Fibroblast of skin of left biceps (primary cell): ENCODE results near the gene CBFA2T3.

Experiments
- DNase-seq, 2 experiments: peaks; one replicate each; pipeline ENCODE4 v3.0.0-alpha.2; 2013; ENCODE audit warnings: low read depth in 2 of 2

The CBFA2T3 gene

GRCh38 chr16:88876942-88877526, 100.0 kb downstream of the CBFA2T3 start:
- DNase-seq, result no peak

DNA sequence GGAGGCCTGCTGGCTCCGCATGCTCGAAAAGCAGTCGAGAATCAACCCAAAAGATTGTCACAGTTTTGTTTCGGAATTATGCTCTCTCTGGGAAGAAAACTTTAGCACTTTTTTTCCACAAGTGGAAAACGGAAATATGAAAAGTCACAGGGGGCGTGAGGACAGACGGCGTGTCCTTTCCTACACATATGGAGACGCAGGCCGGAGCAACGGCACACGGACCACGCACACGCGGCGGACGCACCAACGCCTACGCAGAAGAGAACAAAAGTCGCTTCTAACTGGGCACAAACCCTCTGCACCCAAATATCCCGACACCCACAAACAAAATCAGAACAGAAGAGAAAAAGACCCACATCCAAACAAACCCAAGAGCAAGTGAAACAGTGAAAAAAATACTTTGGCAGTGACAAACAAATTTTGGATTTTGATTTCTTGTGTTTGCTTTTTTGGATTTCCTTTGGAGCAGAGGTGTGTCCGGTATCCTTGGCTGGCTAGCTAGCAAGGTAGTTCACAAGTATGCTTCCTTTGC, 101.2 kb downstream of the CBFA2T3 start:
- no peak for DNase-seq

- DNase-seq, result no peak
Measured at GRCh38 chr16:88874938-88875599, 101.9 kb downstream of the CBFA2T3 start.

GRCh38 chr16:88872650-88873331, 104.2 kb downstream of the CBFA2T3 start:
- DNase-seq, result no peak

DNA sequence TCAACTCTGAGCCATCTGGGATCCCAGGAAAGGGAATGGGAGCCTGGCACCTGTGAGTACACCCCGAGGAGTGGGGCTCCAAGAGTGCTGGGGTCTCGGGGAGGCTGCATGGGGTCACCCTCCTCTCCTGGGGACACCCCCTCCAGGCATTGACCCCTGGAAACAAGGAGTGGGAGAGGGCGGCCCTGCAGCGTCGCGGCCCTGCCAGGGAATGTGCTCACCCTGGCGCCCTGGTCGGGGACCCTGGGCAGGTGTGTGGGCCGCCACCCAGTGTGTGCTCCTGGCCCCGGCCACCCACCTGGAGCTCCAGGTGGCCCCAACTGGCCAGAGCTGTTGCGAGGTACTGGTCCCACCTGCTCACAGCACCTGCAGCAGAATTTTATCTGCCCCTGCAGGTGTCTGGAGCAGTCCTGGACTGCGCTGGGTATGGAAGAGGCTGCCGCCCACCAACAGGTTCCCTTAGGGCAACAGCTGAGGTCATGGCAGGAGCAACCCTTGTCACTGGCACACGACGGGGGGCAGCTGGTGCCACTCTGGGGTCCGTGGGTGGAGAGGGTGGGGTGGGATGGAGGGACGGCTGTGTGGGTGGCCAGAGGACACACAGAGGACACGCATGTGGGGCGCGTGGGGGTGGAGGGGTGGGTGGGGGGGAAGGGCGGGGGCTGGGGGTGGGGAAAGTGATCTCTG, 105.1 kb downstream of the CBFA2T3 start:
- no peak for DNase-seq

DNA sequence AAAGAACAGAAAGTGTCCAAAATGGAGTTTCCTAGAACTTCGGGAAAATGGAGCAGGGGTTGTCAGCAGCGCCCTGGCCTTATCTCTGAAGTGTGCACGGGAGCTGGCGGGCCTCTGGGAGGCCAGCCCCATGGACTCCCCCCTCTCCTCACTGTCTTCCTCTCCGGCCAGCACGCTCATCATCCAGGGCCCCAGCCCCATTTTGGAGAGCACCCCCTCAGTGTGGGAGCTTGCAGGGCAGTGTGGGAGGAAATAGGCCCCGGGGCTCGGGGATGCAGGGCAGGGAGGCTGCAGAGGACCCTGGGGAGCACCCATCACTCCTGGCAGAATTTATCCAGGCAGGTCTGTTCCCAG, 105.7 kb downstream of the CBFA2T3 start:
- no peak for DNase-seq

DNA sequence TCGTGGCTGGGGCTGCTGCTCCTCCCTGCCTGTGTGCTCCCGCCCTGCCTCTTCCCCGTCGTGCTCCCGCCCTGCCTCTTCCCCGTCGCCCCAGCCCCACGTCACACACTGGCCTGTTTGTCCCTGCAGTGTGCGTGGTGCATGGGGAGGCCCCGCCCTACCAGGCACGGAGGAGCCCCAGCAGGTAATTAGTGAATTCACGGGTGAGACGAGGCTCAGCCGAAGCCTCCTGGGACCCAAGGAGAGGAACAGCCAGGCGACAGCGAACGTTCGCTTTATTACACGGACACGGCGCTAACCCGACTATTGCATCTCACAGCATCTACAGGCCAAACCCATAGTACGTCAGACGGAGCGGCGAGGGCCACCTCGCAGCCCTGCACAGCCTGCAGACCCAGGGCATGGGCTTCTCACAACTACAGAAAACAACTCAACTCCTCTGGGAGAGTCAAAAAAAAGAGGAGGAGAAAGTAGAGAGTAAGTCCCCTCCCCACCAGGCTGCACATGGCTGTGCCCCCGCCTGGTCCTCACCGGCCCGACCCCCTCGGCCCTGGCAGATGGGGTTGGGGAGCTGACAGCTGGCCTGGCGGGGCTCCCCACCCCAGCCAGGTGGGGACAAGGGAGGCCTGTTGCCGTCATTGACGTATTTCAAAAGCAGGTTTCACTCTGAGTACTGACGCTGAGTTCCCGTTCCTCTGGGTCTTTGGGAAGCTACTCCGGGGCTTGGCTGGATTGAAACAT, 106.2 kb downstream of the CBFA2T3 start:
- DNase-seq, result no peak

DNA sequence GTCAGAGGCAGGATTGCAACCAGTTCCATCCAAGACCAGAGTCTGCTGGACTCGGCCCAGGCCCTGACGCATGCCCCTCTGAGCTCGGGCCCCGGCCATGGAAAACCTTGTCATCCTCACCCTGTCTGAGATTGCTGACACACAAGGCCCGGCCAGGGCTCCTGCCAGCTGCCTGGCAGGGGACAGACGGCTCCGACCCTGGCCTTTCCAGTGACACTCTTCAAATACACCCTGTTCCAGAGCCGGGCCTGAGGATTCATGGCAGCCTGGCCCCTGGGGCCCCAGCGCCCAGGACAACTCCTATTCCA, 107.4 kb downstream of the CBFA2T3 start:
- DNase-seq, result no peak

- DNase-seq, result no peak
Measured at GRCh38 chr16:88868974-88869672, 107.9 kb downstream of the CBFA2T3 start.

DNA sequence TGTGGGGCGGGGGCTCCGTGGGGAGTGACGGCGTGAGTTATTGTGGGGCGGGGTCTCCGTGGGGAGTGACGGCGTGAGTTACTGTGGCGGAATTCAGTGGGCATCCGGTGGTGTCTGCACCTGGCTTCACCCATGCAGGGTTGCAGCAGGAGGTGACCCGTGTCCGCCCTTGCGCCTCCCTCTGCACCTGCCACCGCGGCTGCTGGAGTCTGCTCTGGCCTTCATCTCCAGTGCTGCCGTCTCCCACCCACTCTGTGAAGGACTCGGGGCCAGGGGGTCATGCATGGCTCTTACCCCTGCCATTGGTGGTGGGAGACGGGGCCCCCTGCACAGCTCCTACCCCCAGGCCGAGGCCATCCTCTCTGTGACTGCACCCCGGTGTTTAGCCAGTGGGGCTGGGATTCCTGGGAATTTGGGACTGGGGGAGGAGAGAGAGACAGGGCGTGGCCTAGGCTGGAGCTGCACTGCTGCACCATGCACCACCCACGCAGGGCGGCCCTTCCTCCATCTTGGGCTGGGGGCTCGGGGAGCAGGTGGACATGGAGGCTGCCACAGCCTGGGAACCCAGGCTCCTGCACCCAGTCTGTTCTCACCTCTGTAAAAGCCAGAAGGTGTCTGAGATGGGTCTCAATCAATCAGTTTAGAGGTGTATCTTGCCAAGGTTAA, 109.3 kb downstream of the CBFA2T3 start:
- no peak for DNase-seq

- DNase-seq, result no peak
Measured at GRCh38 chr16:88866151-88866920, 110.7 kb downstream of the CBFA2T3 start, which contains the start of gene PABPN1L. PABPN1L (minus strand) TSS chr16:88866660; CDS start chr16:88866606, 54 bp downstream.

GRCh38 chr16:88865742-88866141, 111.3 kb downstream of the CBFA2T3 start:
- DNase-seq, result no peak

GRCh38 chr16:88865310-88865709, 111.7 kb downstream of the CBFA2T3 start:
- no peak for DNase-seq

DNA sequence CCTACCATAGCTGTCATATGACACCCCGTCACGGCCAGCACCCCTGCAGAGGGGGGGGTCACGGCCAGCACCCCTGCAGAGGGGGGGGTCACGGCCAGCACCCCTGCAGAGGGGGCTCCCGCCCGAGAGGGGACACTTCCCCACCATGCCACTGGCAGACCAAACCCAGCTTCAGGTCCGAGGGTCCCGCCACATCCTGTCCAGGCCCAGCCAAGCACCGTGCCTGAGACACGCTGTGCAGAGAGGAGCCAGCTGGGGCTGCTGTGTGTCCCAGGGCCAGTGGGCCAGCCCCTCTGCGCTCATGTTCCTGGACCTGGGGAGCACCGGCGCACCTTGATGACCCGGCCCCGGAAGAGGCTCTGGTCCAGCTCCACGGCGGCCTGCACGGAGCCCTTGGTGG, 112.5 kb downstream of the CBFA2T3 start:
- DNase-seq, result no peak

DNA sequence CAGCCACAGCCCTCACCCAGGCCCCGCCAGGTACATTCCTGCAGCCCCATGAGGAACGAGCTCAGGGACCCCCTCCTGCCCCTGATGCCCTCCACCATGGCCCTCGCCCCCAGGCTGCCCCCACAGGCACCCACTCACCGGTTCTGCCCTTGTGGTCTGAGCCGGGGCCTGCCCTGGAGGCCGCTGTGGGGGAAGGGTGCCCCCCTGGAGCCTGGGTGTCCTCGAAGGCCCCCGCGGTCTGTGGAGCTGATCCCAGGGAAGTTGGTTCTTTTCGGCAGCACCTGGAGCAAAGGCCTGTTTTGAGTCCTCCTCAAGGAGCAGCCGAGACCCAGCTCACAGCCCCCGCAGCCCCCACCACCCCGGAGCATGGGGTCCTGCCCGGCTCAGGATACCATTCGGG, 112.9 kb downstream of the CBFA2T3 start:
- no peak for DNase-seq

DNA sequence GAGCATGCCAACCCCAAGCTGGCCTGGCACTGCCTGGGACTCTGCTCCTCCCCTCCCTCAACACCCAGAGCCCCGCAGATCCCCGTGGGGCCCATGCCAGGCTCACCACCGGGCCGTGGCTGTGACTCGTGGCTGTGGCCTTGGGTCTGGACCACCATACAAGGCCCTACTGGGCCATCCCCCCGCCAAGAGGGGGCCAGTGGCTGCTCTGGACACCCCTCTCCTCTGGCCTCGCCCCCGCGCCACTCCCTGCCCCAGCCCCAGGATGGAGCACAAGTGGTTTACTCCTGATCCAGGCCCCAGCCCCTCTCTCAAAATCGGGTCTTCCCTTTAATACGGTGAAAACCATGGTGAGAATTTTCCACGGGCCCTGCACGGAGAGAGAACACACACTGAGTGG, 113.6 kb downstream of the CBFA2T3 start:
- no peak for DNase-seq

DNA sequence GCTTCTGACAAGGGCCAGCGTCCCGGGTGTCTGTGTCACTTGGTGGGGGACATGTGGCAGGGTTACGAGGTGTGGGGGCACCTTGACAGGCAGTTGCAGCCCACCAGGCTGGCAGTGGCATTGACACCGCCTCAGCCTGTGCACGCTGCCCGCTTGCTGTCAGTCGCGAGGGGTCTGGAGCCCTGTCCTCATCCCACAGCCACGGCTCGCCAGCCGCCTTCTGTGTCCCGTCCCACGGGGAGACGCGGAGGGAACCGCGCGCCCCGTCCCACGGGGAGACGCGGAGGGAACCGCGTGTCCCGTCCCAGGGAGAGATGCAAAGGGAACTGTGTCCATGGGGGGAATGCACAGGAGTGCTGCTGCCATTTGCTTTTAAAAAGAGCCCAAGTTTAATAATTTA, 114.0 kb downstream of the CBFA2T3 start:
- DNase-seq, result no peak

- no peak for DNase-seq
Measured at GRCh38 chr16:88861359-88861758, 115.6 kb downstream of the CBFA2T3 start.

GRCh38 chr16:88859381-88860091, 117.5 kb downstream of the CBFA2T3 start:
- DNase-seq, result no peak
